ENCODE data around the gene PDGFB. TPM values are rescaled to one million over a fixed set of nuclear protein-coding genes. Genes with fewer than 3 reads are reported as not detected.
A peak's percentile ranks its signal among the peaks of the same experiment; 100 is the strongest.

Gene PDGFB
- total RNA-seq, 3 donors from 2014 or later (not counting 1 experiment from before 2014, with no cell fraction given), result 0.28 to 1.2 (median 0.31) TPM

DNA sequence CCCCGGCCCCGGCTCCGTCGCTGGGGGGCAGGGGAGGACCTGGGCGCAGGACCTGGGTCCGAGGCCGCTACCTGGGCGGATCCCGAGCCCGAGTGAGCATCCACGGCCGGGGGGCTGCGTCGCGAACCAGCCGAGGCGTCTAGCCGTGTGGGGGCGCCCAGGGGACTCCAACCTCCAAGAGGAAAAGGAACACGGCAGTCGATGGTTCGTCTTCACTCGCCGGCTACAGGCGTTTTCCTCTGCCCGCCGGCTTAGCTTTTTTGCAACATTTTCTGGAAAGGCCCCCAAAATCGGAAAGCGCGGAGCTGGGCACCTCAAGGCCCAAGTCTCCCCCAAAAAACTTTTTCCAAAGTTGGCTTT, 666 bp downstream of the PDGFB start:
- Histone ChIP-seq H3K4me1 (ENCODE audit: control insufficient read depth, insufficient read depth, low read length) (peaks cover 55% of the 10 kb centered on the region), H3K9me3 (ENCODE audit: control insufficient read depth, insufficient read depth, low read length) (no peaks in the 10 kb centered on the region), H3K27me3 (ENCODE audit: control insufficient read depth, insufficient read depth, low read length) (peaks cover 49% of the 10 kb centered on the region), H3K27ac (ENCODE audit: low read length) (no peak overlapping the region), H3K4me3 (ENCODE audit: low read length) (peak overlapping the region; percentile 6), H3K36me3 (ENCODE audit: control insufficient read depth, insufficient read depth, low read length) (no peaks in the 10 kb centered on the region)
- Mint-ChIP-seq H3K9me3 (no peaks in the 10 kb centered on the region), H3K36me3 (no peaks in the 10 kb centered on the region), H3K4me3 (peak overlapping the region; percentile 67), H3K27ac (no peak overlapping the region), H3K4me1 (peaks cover 27 to 42% of the 10 kb centered on the region in 2 donors), H3K27me3 (ENCODE audit: low read depth in 2 of 2) (peaks cover 31 to 56% of the 10 kb centered on the region in 2 donors)
- TF ChIP-seq, protein P1, sequence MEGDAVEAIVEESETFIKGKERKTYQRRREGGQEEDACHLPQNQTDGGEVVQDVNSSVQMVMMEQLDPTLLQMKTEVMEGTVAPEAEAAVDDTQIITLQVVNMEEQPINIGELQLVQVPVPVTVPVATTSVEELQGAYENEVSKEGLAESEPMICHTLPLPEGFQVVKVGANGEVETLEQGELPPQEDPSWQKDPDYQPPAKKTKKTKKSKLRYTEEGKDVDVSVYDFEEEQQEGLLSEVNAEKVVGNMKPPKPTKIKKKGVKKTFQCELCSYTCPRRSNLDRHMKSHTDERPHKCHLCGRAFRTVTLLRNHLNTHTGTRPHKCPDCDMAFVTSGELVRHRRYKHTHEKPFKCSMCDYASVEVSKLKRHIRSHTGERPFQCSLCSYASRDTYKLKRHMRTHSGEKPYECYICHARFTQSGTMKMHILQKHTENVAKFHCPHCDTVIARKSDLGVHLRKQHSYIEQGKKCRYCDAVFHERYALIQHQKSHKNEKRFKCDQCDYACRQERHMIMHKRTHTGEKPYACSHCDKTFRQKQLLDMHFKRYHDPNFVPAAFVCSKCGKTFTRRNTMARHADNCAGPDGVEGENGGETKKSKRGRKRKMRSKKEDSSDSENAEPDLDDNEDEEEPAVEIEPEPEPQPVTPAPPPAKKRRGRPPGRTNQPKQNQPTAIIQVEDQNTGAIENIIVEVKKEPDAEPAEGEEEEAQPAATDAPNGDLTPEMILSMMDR (IDR thresholded peaks at IDR 0.05), result no peak
- intact Hi-C loops (cut with micrococcal nuclease), result no loop called here
- peak in 1 of 2 donors; percentile 54 for DNase-seq
- ATAC-seq, result no peak
- WGBS (ENCODE audit: insufficient coverage), result 1% methylated on average over 30 of the region's 30 CpGs

DNA sequence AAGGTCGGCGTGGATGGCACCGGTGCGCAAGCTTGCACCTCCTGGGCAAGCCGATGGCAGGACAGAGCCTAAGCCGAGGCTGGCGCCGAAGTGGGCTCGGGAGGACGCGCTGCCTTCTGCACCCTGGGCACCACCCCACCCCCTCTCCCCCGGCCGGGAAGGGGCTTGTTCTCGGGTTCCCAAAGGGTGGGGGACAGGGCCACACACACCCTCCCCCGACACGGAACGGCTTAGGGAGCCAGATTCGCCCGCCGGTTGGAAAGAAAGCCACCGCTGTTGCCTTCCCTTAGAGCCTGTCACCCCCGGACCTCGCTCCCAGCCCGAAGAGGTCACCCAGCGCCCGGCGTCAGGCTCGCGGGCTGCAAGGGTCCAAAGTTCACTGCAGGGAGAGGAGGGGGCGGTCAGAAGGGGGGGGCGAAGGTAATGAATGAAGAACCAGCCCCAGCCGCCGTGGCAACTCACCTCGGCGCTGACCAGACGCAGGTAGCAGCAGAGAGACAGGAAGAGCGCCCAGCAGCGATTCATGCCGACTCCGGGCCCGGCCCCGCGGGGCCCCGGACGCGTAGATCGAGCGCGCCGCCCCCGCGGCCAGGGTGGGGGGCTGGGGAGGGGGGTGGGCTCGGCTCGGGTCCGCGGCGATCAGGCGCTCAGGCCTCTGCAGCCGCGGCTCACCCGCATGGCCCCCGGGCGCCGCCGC, 1.2 kb downstream of the PDGFB start:
- peak in 1 of 2 donors; percentile 52 for DNase-seq
- intact Hi-C loops (cut with micrococcal nuclease), result no loop called here
- no peaks in the 10 kb centered on the region for H3K36me3 Mint-ChIP-seq
- H3K9me3 Mint-ChIP-seq, result no peaks in the 10 kb centered on the region
- peak overlapping the region; percentile 30 for H3K4me3 ChIP-seq (ENCODE audit: low read length)
- peaks cover 31 to 58% of the 10 kb centered on the region in 2 donors for H3K27me3 Mint-ChIP-seq (ENCODE audit: low read depth in 2 of 2)
- no peak overlapping the region for H3K27ac ChIP-seq (ENCODE audit: low read length)
- peak overlapping the region in 1 of 2 donors; percentile 64 for H3K27ac Mint-ChIP-seq
- H3K4me1 Mint-ChIP-seq, result peaks cover 27 to 45% of the 10 kb centered on the region in 2 donors
- TF ChIP-seq, protein P1 (IDR thresholded peaks at IDR 0.05), result no peak
- peaks cover 44% of the 10 kb centered on the region for H3K27me3 ChIP-seq (ENCODE audit: control insufficient read depth, insufficient read depth, low read length)
- ATAC-seq, result peak in 1 of 3 donors; percentile 27
- H3K36me3 ChIP-seq (ENCODE audit: control insufficient read depth, insufficient read depth, low read length), result no peaks in the 10 kb centered on the region
- WGBS (ENCODE audit: insufficient coverage), result 3% methylated on average over 65 of the region's 65 CpGs
- H3K4me1 ChIP-seq (ENCODE audit: control insufficient read depth, insufficient read depth, low read length), result peaks cover 55% of the 10 kb centered on the region
- H3K9me3 ChIP-seq (ENCODE audit: control insufficient read depth, insufficient read depth, low read length), result no peaks in the 10 kb centered on the region
- H3K4me3 Mint-ChIP-seq, result peak overlapping the region; percentile 85

DNA sequence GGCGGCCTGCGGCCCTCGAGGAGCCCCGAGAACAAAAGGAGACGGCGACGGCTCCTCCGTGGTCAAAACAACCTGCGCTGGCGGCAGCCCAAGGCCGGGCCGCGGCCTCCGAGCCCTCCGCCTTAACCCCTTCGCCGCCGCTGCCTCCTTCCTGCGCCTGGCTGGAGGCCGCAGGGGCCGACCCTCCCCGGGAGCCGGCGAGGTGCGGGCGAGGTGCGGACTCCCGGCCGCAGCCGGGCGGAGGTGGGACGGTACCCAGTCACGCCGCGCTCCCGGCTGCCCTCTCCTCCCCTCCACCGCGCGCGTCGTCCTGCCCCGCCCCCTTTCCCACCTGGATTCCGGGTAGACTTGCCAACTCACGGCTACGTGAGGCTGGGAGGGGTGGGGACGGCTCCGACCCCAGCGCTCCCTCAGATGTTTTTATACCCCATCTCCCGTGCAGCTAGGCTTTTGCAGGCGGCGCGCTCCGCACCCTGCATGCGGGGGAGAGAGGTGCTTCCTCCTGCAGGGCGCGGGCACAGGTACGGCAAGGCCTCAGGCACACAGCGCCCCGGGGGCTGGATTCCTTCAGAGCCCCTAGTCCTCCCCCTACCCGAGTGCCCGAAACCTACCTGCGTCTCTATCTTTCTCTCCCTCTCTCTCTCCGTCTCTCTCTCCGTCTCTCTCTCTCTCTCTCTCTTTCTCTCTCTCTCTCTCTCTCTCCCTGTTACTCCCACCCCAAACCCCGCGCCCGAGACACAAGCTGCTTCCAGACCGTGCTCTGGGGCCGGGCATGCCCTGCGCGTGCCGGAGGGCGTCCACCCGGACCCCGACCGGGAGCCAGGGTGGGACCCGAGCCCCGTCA, 2.0 kb downstream of the PDGFB start:
- Histone ChIP-seq H3K4me1 (ENCODE audit: control insufficient read depth, insufficient read depth, low read length) (peaks cover 57% of the 10 kb centered on the region), H3K9me3 (ENCODE audit: control insufficient read depth, insufficient read depth, low read length) (no peaks in the 10 kb centered on the region), H3K36me3 (ENCODE audit: control insufficient read depth, insufficient read depth, low read length) (no peaks in the 10 kb centered on the region), H3K27me3 (ENCODE audit: control insufficient read depth, insufficient read depth, low read length) (peaks cover 43% of the 10 kb centered on the region), H3K27ac (ENCODE audit: low read length) (no peak overlapping the region), H3K4me3 (ENCODE audit: low read length) (peak overlapping the region; percentile 30)
- peak overlapping the region in 1 of 2 donors; percentile 64 for H3K27ac Mint-ChIP-seq
- intact Hi-C loops (cut with micrococcal nuclease), result no loop called here
- peaks cover 27 to 45% of the 10 kb centered on the region in 2 donors for H3K4me1 Mint-ChIP-seq
- peak overlapping the region; percentile 90 for H3K4me3 Mint-ChIP-seq
- H3K36me3 Mint-ChIP-seq, result no peaks in the 10 kb centered on the region
- TF ChIP-seq, protein P1 (IDR thresholded peaks at IDR 0.05), result no peak
- peaks cover 32 to 54% of the 10 kb centered on the region in 2 donors for H3K27me3 Mint-ChIP-seq (ENCODE audit: low read depth in 2 of 2)
- no peaks in the 10 kb centered on the region for H3K9me3 Mint-ChIP-seq
- peak in 1 of 3 donors; percentile 24 for ATAC-seq
- peak in 1 of 2 donors; percentile 74 for DNase-seq
- 2% methylated on average over 78 of the region's 78 CpGs for WGBS (ENCODE audit: insufficient coverage)
